Measurements from ENCODE around the gene MT3. TPM values are rescaled to one million over a fixed set of nuclear protein-coding genes. Genes with fewer than 3 reads are reported as not detected.

Gene MT3
- total RNA-seq, 4 donors from 2014 or later: not detected

- Histone ChIP-seq H3K4me1 (no peaks in the 10 kb centered on the region), H3K36me3 (no peaks in the 10 kb centered on the region), H3K9me3 (no peaks in the 10 kb centered on the region), H3K4me3 (no peak overlapping the region), H3K27ac (no peak overlapping the region), H3K27me3 (no peaks in the 10 kb centered on the region)
- DNase-seq: peak in 1 of 3 donors; percentile 3
- no peak for TF ChIP-seq POLR2A (IDR thresholded peaks at IDR 0.05)
- TF ChIP-seq, protein P1, sequence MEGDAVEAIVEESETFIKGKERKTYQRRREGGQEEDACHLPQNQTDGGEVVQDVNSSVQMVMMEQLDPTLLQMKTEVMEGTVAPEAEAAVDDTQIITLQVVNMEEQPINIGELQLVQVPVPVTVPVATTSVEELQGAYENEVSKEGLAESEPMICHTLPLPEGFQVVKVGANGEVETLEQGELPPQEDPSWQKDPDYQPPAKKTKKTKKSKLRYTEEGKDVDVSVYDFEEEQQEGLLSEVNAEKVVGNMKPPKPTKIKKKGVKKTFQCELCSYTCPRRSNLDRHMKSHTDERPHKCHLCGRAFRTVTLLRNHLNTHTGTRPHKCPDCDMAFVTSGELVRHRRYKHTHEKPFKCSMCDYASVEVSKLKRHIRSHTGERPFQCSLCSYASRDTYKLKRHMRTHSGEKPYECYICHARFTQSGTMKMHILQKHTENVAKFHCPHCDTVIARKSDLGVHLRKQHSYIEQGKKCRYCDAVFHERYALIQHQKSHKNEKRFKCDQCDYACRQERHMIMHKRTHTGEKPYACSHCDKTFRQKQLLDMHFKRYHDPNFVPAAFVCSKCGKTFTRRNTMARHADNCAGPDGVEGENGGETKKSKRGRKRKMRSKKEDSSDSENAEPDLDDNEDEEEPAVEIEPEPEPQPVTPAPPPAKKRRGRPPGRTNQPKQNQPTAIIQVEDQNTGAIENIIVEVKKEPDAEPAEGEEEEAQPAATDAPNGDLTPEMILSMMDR (IDR thresholded peaks at IDR 0.05): no peak
Observed at GRCh38 chr16:56583351-56584168, 5.8 kb upstream of the MT3 start.

DNA sequence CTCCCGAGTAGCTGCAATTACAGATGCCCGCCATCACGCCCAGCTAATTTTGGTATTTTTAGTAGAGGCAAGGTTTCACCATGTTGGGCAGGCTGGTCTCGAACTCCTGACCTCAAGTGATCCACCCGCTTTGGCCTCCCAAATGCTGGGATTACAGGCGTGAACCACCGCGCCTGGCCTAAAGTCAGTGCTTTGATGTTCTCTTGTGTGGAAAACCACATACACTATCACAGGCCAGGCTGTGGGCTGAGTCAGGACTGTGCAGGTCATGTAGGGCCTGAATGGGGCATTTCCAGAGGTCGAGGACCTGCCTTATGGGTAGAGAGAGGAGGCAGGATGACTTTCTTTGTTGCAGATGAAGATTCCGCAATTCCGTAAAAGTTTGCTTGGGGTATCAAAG, 5.1 kb upstream of the MT3 start:
- peak in 1 of 3 donors; percentile 18 for DNase-seq
- Histone ChIP-seq H3K4me1 (peaks cover 0 to 6% (median under 1%) of the 10 kb centered on the region in 4 donors), H3K4me3 (no peak overlapping the region), H3K9me3 (no peaks in the 10 kb centered on the region), H3K27ac (no peak overlapping the region), H3K36me3 (no peaks in the 10 kb centered on the region), H3K27me3 (peaks cover 0 to 5% of the 10 kb centered on the region in 2 donors)
- TF ChIP-seq, protein P1 (IDR thresholded peaks at IDR 0.05): no peak
- TF ChIP-seq POLR2A (IDR thresholded peaks at IDR 0.05): no peak

DNA sequence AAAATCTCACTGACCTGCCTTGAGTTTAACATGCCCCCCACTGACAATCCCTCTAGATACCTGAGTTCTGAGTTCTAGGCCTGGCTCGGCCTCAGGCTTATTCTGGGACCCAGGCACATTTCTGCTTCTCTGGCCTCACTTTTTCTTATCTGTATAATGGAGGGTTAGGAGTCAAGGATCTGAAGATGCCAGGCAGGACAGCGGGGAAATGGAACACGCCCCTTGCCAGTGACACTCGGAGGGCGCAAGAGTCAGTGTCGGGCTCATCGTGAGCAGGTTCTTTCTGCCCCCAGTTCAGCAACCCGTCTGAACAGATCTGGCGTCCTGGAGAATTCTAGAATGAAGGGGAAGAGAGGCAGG, 567 bp upstream of the MT3 start:
- Histone ChIP-seq H3K27ac (no peak overlapping the region), H3K4me3 (peak overlapping the region in 2 of 4 donors; percentile 52 to 54), H3K27me3 (peaks cover 0 to 10% of the 10 kb centered on the region in 2 donors), H3K9me3 (no peaks in the 10 kb centered on the region), H3K4me1 (peaks cover 0 to 12% (median 2%) of the 10 kb centered on the region in 4 donors), H3K36me3 (no peaks in the 10 kb centered on the region)
- TF ChIP-seq, protein P1 (IDR thresholded peaks at IDR 0.05): no peak
- TF ChIP-seq POLR2A (IDR thresholded peaks at IDR 0.05): no peak
- peak in 1 of 3 donors; percentile 18 for DNase-seq

DNA sequence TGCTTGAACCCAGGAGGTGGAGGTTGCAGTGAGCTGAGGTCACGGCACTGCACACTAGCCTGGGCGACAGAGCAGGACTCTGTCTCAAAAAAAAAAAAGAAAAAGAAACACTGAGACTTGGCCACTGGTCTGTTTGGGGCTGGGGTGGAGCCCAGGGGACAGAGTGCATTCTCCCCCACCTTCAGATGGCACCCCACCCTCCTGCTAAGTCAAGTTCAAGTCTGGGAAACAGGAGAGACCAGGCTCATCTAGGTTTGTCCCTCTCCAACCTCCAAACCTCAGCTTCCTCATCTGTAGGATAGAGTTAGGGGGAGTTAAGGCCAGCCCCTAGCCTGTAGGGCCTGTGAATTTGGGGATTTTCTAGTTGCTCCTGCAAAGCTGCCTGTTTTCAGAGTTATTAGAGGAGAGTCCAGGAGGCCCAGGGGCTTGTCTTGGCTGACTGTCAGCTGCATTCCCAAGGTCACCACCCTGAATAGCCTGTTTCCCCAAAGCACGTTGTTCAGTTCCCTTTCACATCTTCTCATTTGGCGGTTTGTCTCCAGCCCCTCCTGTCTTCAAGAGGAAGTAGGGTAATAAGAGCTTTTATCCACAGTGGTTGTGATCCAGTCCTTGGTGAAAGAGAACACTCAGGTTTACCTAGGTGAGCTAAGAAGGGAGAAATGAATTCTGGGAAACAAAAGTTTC, 2.2 kb downstream of the MT3 start:
- peaks cover 0 to 10% of the 10 kb centered on the region in 2 donors for H3K27me3 ChIP-seq
- H3K4me3 ChIP-seq: no peak overlapping the region
- H3K36me3 ChIP-seq: no peaks in the 10 kb centered on the region
- TF ChIP-seq, protein P1 (IDR thresholded peaks at IDR 0.05): no peak
- no peak overlapping the region for H3K27ac ChIP-seq
- peaks cover 0 to 12% (median 2%) of the 10 kb centered on the region in 4 donors for H3K4me1 ChIP-seq
- DNase-seq: no peak
- H3K9me3 ChIP-seq: no peaks in the 10 kb centered on the region

DNA sequence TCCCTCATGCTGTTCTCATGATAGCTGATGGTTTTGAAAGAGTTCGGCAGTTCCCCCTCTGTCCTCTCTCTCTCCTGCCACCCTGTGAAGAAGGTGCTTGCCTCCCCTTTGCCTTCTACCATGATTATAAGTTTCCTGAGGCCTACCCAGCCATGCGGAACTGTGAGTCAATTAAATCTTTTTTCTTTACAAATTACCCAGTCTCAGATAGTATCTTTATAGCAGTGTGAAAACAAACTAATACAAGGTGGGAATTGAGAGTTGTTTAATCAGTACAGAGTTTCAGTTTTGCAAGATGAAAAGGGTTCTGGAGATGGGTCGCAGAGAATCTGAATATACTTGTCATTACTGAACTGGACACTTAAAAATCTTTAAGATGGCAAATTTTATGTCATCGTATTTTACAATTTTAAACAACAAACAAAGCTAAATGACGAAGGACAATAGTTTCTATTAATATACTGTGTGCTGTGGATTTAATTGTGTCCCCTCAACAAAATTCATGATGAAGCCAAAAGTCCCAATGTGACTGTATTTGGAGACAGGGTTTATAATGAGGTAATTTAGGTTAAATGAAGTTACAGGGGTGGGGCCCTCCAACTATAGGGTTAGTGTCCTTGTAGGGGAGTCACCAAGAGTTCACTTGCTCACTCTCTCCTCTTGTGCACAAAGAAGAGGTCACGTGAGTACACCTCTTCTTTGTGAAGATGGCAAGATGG, 4.4 kb downstream of the MT3 start:
- DNase-seq: no peak
- TF ChIP-seq, protein P1 (IDR thresholded peaks at IDR 0.05): no peak
- TF ChIP-seq POLR2A (IDR thresholded peaks at IDR 0.05): no peak
- Histone ChIP-seq H3K9me3 (no peaks in the 10 kb centered on the region), H3K36me3 (no peaks in the 10 kb centered on the region), H3K27me3 (peaks cover 0 to 10% of the 10 kb centered on the region in 2 donors), H3K4me3 (no peak overlapping the region), H3K4me1 (peaks cover 0 to 12% (median 2%) of the 10 kb centered on the region in 4 donors), H3K27ac (no peak overlapping the region)

Data from Peyer's patch (tissue), 4 donors.